ENCODE measurements around the gene LYRM2.

Gene LYRM2

DNA sequence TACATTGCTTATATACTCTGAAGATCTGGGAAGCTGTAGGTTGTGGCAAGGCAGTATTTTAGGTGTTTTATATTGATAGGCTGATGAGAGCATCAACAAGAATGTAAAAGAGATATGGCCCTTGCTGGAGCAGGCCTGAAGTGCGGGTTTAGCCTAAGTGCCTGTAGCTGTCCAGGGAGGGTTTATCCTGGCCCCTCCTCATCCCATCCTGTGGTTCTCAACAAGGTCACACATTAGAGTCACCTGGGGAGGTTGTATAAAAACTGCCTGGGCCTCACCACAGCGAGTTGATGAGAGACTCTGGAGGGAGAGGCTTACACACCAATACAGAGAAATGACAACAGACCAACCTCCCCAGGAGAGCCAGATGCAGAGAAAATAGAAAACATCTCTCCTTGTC, 48.4 kb downstream of the LYRM2 start:
- TF ChIP-seq ZC3H10 (CRISPR knock-in tag; IDR thresholded peaks at IDR 0.05) (no peak), OSR1 (CRISPR knock-in tag; IDR thresholded peaks at IDR 0.05) (no peak), ESRRG (CRISPR knock-in tag; IDR thresholded peaks at IDR 0.05) (no peak), RARB (CRISPR knock-in tag; IDR thresholded peaks at IDR 0.05) (no peak), ZFP3 (CRISPR knock-in tag; IDR thresholded peaks at IDR 0.05) (no peak), ZFP30 (CRISPR knock-in tag; IDR thresholded peaks at IDR 0.05) (no peak), CSDC2 (CRISPR knock-in tag; IDR thresholded peaks at IDR 0.05) (no peak), TCF4 (CRISPR knock-in tag; IDR thresholded peaks at IDR 0.05; ENCODE audit: borderline replicate concordance) (no peak), GLIS3 (CRISPR knock-in tag; IDR thresholded peaks at IDR 0.05) (no peak)
- TF ChIP-seq, protein P1, sequence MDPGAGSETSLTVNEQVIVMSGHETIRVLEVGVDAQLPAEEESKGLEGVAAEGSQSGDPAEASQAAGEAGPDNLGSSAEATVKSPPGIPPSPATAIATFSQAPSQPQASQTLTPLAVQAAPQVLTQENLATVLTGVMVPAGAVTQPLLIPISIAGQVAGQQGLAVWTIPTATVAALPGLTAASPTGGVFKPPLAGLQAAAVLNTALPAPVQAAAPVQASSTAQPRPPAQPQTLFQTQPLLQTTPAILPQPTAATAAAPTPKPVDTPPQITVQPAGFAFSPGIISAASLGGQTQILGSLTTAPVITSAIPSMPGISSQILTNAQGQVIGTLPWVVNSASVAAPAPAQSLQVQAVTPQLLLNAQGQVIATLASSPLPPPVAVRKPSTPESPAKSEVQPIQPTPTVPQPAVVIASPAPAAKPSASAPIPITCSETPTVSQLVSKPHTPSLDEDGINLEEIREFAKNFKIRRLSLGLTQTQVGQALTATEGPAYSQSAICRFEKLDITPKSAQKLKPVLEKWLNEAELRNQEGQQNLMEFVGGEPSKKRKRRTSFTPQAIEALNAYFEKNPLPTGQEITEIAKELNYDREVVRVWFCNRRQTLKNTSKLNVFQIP (CRISPR knock-in tag; IDR thresholded peaks at IDR 0.05; ENCODE audit: borderline replicate concordance, low read depth), result no peak
- TF ChIP-seq, protein P2, sequence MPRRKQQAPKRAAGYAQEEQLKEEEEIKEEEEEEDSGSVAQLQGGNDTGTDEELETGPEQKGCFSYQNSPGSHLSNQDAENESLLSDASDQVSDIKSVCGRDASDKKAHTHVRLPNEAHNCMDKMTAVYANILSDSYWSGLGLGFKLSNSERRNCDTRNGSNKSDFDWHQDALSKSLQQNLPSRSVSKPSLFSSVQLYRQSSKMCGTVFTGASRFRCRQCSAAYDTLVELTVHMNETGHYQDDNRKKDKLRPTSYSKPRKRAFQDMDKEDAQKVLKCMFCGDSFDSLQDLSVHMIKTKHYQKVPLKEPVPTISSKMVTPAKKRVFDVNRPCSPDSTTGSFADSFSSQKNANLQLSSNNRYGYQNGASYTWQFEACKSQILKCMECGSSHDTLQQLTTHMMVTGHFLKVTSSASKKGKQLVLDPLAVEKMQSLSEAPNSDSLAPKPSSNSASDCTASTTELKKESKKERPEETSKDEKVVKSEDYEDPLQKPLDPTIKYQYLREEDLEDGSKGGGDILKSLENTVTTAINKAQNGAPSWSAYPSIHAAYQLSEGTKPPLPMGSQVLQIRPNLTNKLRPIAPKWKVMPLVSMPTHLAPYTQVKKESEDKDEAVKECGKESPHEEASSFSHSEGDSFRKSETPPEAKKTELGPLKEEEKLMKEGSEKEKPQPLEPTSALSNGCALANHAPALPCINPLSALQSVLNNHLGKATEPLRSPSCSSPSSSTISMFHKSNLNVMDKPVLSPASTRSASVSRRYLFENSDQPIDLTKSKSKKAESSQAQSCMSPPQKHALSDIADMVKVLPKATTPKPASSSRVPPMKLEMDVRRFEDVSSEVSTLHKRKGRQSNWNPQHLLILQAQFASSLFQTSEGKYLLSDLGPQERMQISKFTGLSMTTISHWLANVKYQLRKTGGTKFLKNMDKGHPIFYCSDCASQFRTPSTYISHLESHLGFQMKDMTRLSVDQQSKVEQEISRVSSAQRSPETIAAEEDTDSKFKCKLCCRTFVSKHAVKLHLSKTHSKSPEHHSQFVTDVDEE (CRISPR knock-in tag; IDR thresholded peaks at IDR 0.05), result no peak
- TF ChIP-seq, protein P3, sequence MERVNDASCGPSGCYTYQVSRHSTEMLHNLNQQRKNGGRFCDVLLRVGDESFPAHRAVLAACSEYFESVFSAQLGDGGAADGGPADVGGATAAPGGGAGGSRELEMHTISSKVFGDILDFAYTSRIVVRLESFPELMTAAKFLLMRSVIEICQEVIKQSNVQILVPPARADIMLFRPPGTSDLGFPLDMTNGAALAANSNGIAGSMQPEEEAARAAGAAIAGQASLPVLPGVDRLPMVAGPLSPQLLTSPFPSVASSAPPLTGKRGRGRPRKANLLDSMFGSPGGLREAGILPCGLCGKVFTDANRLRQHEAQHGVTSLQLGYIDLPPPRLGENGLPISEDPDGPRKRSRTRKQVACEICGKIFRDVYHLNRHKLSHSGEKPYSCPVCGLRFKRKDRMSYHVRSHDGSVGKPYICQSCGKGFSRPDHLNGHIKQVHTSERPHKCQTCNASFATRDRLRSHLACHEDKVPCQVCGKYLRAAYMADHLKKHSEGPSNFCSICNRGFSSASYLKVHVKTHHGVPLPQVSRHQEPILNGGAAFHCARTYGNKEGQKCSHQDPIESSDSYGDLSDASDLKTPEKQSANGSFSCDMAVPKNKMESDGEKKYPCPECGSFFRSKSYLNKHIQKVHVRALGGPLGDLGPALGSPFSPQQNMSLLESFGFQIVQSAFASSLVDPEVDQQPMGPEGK (CRISPR knock-in tag; IDR thresholded peaks at IDR 0.05; ENCODE audit: borderline replicate concordance), result no peak
- ATAC-seq, result no peak

DNA sequence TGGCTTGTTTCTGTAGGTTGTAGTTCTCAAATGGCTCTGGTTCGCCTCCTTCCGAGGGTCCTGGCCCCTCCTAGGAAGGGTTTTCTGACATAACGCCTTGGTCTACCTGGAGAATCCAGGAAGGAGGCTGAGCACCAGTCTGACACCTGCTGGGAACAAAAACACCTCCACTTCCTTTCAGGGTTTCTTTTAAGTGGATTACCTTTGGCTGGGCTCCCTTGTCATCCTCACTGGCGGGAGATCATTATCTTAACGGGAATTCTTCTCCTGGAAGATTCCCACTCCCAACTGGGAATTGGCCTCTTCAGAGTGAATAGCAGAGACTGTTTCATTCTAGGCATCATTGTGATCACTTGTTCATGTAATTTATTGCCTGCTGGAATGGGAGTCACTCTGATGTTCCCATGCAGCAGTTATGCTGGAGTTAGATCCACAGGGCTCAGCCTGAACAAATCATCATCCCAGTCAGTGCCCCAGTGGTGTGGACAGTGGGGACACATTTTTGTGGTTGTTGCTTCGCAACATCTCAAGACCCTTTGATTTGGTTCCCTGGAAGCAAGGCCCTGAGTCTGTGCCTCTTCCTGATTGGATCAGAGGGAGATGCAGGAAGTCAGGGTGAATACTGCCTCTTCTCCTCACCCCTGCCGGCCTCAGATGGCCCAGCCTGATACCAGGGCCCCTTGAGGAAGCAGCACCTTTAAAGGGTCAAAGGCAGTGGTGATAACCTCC, 49.1 kb downstream of the LYRM2 start:
- TF ChIP-seq ZFP30 (CRISPR knock-in tag; IDR thresholded peaks at IDR 0.05) (no peak), CSDC2 (CRISPR knock-in tag; IDR thresholded peaks at IDR 0.05) (no peak), TCF4 (CRISPR knock-in tag; IDR thresholded peaks at IDR 0.05; ENCODE audit: borderline replicate concordance) (no peak)
- TF ChIP-seq, protein P1 (CRISPR knock-in tag; IDR thresholded peaks at IDR 0.05; ENCODE audit: borderline replicate concordance, low read depth), result no peak
- no peak for ATAC-seq

DNA sequence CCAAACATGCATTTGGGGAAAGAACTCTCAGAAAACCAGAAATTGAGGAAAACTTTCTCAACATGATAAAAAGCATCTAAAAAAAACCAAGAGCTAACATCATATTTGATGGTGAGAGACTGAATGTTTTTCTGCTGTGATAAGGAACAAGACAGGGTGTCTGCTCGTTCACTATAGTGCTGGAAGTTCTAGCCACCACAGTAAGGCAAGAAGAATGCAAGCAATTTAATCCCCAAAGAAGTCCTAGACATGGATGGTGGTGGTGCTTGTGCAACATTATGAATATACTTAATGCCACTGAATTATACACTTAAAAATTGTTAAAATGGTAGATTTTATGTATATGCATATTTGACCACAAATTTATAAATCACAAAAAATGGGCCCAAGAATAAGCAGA, 53.4 kb downstream of the LYRM2 start:
- TF ChIP-seq, protein P1 (CRISPR knock-in tag; IDR thresholded peaks at IDR 0.05; ENCODE audit: borderline replicate concordance, low read depth), result no peak
- TF ChIP-seq, protein P4, sequence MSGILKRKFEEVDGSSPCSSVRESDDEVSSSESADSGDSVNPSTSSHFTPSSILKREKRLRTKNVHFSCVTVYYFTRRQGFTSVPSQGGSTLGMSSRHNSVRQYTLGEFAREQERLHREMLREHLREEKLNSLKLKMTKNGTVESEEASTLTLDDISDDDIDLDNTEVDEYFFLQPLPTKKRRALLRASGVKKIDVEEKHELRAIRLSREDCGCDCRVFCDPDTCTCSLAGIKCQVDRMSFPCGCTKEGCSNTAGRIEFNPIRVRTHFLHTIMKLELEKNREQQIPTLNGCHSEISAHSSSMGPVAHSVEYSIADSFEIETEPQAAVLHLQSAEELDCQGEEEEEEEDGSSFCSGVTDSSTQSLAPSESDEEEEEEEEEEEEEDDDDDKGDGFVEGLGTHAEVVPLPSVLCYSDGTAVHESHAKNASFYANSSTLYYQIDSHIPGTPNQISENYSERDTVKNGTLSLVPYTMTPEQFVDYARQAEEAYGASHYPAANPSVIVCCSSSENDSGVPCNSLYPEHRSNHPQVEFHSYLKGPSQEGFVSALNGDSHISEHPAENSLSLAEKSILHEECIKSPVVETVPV (CRISPR knock-in tag; IDR thresholded peaks at IDR 0.05), result no peak
- TF ChIP-seq ZNF565 (CRISPR knock-in tag; conservative IDR thresholded peaks at IDR 0.05; ENCODE audit: low read depth) (no peak), TOX (CRISPR knock-in tag; IDR thresholded peaks at IDR 0.05; ENCODE audit: borderline replicate concordance) (no peak), OSR1 (CRISPR knock-in tag; IDR thresholded peaks at IDR 0.05) (no peak), CSDC2 (CRISPR knock-in tag; IDR thresholded peaks at IDR 0.05) (no peak), ISL1 (CRISPR knock-in tag; IDR thresholded peaks at IDR 0.05) (no peak), ZC3H10 (CRISPR knock-in tag; IDR thresholded peaks at IDR 0.05) (no peak)
- TF ChIP-seq, protein P2 (CRISPR knock-in tag; IDR thresholded peaks at IDR 0.05), result no peak
- TF ChIP-seq, protein P5, sequence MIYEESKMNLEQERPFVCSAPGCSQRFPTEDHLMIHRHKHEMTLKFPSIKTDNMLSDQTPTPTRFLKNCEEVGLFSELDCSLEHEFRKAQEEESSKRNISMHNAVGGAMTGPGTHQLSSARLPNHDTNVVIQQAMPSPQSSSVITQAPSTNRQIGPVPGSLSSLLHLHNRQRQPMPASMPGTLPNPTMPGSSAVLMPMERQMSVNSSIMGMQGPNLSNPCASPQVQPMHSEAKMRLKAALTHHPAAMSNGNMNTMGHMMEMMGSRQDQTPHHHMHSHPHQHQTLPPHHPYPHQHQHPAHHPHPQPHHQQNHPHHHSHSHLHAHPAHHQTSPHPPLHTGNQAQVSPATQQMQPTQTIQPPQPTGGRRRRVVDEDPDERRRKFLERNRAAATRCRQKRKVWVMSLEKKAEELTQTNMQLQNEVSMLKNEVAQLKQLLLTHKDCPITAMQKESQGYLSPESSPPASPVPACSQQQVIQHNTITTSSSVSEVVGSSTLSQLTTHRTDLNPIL (CRISPR knock-in tag; IDR thresholded peaks at IDR 0.05; ENCODE audit: low read depth), result no peak
- TF ChIP-seq, protein P3 (CRISPR knock-in tag; IDR thresholded peaks at IDR 0.05; ENCODE audit: borderline replicate concordance), result no peak
- no peak for ATAC-seq

All from SK-N-SH treated with all-trans-retinoic acid at 6 μM for 48 hours (cell line).